GM10266 (cell line): Measurements from ENCODE around the gene PRM3.

Experiments used
- DNase-seq: peaks from one replicate; pipeline ENCODE4 v3.0.0; 2012; ENCODE audit errors: extremely low spot score
- TF ChIP-seq, protein P1 (sequence below): IDR thresholded peaks from 2 replicates; pipeline ENCODE4 v1.5.1; 2012; ENCODE audit warnings: mild to moderate bottlenecking, low read depth; ENCODE audit not compliant: control insufficient read depth, insufficient read depth; ENCODE audit errors: missing control alignments

PRM3 gene

GRCh38 chr16:11271610-11272009, 1.8 kb downstream of the PRM3 start:
- no peak for DNase-seq
- TF ChIP-seq, protein P1, sequence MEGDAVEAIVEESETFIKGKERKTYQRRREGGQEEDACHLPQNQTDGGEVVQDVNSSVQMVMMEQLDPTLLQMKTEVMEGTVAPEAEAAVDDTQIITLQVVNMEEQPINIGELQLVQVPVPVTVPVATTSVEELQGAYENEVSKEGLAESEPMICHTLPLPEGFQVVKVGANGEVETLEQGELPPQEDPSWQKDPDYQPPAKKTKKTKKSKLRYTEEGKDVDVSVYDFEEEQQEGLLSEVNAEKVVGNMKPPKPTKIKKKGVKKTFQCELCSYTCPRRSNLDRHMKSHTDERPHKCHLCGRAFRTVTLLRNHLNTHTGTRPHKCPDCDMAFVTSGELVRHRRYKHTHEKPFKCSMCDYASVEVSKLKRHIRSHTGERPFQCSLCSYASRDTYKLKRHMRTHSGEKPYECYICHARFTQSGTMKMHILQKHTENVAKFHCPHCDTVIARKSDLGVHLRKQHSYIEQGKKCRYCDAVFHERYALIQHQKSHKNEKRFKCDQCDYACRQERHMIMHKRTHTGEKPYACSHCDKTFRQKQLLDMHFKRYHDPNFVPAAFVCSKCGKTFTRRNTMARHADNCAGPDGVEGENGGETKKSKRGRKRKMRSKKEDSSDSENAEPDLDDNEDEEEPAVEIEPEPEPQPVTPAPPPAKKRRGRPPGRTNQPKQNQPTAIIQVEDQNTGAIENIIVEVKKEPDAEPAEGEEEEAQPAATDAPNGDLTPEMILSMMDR = no peak

GRCh38 chr16:11270602-11271162, 2.7 kb downstream of the PRM3 start:
- no peak for DNase-seq
- TF ChIP-seq, protein P1 = no peak

- no peak for DNase-seq
- TF ChIP-seq, protein P1 = no peak
These were observed 4.5 kb downstream of the PRM3 start, which contains the start of gene TNP2 for GRCh38 chr16:11268921-11269375. Gene TNP2, minus strand, starts transcription at chr16:11269325. Its CDS starts 63 bp downstream, at chr16:11269262.

- no peak for DNase-seq
- TF ChIP-seq, protein P1 = no peak
These were observed 8.3 kb downstream of the PRM3 start for GRCh38 chr16:11265124-11265523.

DNA sequence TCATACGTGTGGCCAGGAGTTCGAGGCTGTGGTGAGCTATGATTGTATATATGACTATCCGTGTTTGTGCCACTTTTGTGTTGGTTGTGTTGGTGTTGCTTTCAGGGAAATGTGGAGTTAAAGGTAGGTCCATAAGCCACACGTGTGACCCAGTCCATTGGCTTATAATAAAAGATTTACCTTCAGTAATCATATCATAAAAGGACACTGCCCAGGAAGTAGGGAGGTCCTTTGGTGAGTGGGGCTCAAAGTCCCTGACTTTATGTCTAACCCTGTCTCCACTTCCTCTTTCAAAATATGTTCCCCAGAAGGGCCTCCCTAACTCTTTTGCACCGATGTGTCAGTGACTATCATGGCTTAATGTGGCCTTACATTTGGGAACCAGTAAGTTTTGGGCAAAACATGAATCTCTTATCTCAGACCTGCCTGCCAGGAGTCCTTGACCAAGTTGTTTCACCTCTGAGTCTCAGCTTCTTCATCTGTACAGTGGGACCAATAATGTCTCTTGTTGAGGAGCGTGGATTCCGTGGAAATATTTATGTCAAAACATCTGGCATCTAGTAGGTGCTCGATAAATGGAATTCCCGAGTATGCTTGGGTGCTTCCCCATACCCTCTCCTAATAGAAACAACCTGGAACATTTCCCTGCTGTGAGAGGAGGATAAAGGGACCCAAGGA, 9.1 kb downstream of the PRM3 start:
- TF ChIP-seq, protein P1 = no peak
- no peak for DNase-seq

DNA sequence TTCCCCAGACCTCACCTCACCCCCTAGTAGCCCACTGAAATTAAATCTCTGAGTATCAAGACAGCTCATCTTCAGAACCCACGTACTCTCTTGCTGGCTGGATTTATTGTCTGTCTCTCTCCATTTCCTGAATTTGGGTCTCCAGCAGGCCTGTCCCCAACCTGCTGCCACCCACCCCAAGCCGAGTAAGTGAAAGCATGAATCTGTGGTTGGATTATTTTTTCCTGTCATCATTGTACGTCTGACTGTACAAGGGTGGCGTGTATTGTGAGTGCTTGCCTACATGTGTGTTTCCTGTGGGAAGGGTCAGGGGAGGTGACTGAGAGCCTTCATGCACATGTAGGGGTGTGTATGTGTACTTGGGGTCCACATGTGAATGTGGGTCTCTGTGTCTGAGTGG, 9.7 kb downstream of the PRM3 start:
- TF ChIP-seq, protein P1 = no peak
- no peak for DNase-seq

GRCh38 chr16:11262915-11263314, 10.5 kb downstream of the PRM3 start:
- no peak for DNase-seq
- TF ChIP-seq, protein P1 = no peak
